ENCODE data around the gene PLXNC1.

DNA sequence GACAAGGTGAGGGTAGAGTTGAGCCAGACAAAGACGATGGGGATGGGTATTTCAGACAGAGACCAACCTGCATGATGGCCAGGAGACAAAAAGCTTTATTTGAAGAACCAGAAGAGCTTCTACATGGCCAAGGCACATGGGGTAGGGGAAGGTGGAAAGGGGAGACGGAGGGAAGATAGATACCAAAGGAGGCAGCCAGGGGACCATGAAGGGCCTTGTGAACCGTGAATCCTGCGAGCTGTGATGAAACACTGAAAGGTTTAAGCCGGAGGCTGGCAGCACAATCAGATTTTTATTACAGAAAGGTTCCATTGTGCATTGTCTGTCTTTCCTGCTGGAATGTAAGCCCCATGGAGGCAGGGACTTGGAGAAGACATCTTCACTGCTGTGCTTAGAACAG is 72.4 kb downstream of the PLXNC1 start:
- TF ChIP-seq, protein P1, sequence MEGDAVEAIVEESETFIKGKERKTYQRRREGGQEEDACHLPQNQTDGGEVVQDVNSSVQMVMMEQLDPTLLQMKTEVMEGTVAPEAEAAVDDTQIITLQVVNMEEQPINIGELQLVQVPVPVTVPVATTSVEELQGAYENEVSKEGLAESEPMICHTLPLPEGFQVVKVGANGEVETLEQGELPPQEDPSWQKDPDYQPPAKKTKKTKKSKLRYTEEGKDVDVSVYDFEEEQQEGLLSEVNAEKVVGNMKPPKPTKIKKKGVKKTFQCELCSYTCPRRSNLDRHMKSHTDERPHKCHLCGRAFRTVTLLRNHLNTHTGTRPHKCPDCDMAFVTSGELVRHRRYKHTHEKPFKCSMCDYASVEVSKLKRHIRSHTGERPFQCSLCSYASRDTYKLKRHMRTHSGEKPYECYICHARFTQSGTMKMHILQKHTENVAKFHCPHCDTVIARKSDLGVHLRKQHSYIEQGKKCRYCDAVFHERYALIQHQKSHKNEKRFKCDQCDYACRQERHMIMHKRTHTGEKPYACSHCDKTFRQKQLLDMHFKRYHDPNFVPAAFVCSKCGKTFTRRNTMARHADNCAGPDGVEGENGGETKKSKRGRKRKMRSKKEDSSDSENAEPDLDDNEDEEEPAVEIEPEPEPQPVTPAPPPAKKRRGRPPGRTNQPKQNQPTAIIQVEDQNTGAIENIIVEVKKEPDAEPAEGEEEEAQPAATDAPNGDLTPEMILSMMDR (IDR thresholded peaks at IDR 0.05), result no peak
- TF ChIP-seq EZH2 (IDR thresholded peaks at IDR 0.05; ENCODE audit: borderline replicate concordance, insufficient read depth, low read depth, low read length, poor library complexity, severe bottlenecking), result no peak

Measured in B cell (primary cell).